OCI-LY1 (cell line): ENCODE data around the gene PPP2R2C.

Source experiments
- H2AFZ ChIP-seq: fragments of 200-600 bp; sonication (generic), shearing (Covaris generic); 2 replicates; pipeline ENCODE4 v1.6.0; 2014; ENCODE audit warnings: antibody characterized with exemption, mild to moderate bottlenecking, low read length
- H3F3A ChIP-seq: fragments of 200-600 bp; sonication (generic), shearing (Covaris generic); 2 replicates; pipeline ENCODE4 v1.6.0; 2014; ENCODE audit warnings: mild to moderate bottlenecking, antibody characterized with exemption, low read length, moderate library complexity; ENCODE audit not compliant: insufficient read depth
- H3K27ac ChIP-seq: fragments of 200-600 bp; sonication (generic); 2 replicates; pipeline ENCODE4 v1.5.1; 2014; ENCODE audit warnings: low read length, mixed run types, mild to moderate bottlenecking, low read depth; ENCODE audit not compliant: poor library complexity, severe bottlenecking
- H3K27me3 ChIP-seq: fragments of 200-600 bp; sonication (generic); 2 replicates; pipeline ENCODE4 v1.6.0; 2014; ENCODE audit warnings: antibody characterized with exemption, mild to moderate bottlenecking, low read length, moderate library complexity; ENCODE audit not compliant: insufficient read depth
- H3K36me3 ChIP-seq: fragments of 200-600 bp; sonication (generic); 2 replicates; pipeline ENCODE4 v1.6.1; 2014; ENCODE audit warnings: mild to moderate bottlenecking, antibody characterized with exemption, low read length, moderate library complexity, mixed read lengths; ENCODE audit not compliant: insufficient read depth
- H3K4me1 ChIP-seq: fragments of 200-600 bp; sonication (generic); 2 replicates; pipeline ENCODE4 v1.5.1; 2014; ENCODE audit warnings: mild to moderate bottlenecking, low read length, moderate library complexity; ENCODE audit not compliant: insufficient read depth, severe bottlenecking
- H3K4me2 ChIP-seq: fragments of 200-600 bp; sonication (generic), shearing (Covaris generic); 2 replicates; pipeline ENCODE4 v1.6.1; 2014; ENCODE audit warnings: low read length
- H3K4me3 ChIP-seq: fragments of 200-600 bp; sonication (generic); 2 replicates; pipeline ENCODE4 v1.5.1; 2014; ENCODE audit warnings: low read length, low read depth, mild to moderate bottlenecking, mixed read lengths; ENCODE audit not compliant: poor library complexity, severe bottlenecking
- H3K79me2 ChIP-seq: fragments of 200-600 bp; shearing (Covaris generic); 2 replicates; pipeline ENCODE4 v1.6.1; 2016; ENCODE audit warnings: mixed run types, low read length, mixed read lengths; ENCODE audit not compliant: insufficient read depth
- H3K9ac ChIP-seq: fragments of 200-600 bp; sonication (generic), shearing (Covaris generic); 2 replicates; pipeline ENCODE4 v1.6.1; 2014; ENCODE audit warnings: mild to moderate bottlenecking, low read length, mixed read lengths
- H3K9me2 ChIP-seq: fragments of 200-600 bp; sonication (generic), shearing (Covaris generic); 2 replicates; pipeline ENCODE4 v1.6.1; 2014; ENCODE audit warnings: low read depth, mild to moderate bottlenecking, low read length, mixed read lengths
- H3K9me3 ChIP-seq: fragments of 200-600 bp; shearing (Covaris generic); 2 replicates; pipeline ENCODE4 v1.6.1; 2014; ENCODE audit warnings: low read length, mixed read lengths
- H4K20me1 ChIP-seq: fragments of 200-600 bp; sonication (generic), shearing (Covaris generic); 2 replicates; pipeline ENCODE4 v1.6.0; 2016; ENCODE audit warnings: mild to moderate bottlenecking, low read length; ENCODE audit not compliant: insufficient read depth
- CTCF ChIP-seq: fragments of 200-600 bp; sonication (generic), shearing (Covaris generic); IDR thresholded peaks from 2 replicates; pipeline ENCODE4 v1.5.1; 2017; ENCODE audit warnings: mild to moderate bottlenecking, antibody characterized with exemption, low read length, moderate library complexity, mixed read lengths
- EZH2 ChIP-seq: fragments of 200-600 bp; sonication (generic), shearing (Covaris generic); IDR thresholded peaks from 2 replicates; pipeline ENCODE4 v1.8.0; 2017; ENCODE audit warnings: borderline replicate concordance, mixed run types, mild to moderate bottlenecking, antibody characterized with exemption, low read length, moderate library complexity, mixed read lengths

PPP2R2C gene

DNA sequence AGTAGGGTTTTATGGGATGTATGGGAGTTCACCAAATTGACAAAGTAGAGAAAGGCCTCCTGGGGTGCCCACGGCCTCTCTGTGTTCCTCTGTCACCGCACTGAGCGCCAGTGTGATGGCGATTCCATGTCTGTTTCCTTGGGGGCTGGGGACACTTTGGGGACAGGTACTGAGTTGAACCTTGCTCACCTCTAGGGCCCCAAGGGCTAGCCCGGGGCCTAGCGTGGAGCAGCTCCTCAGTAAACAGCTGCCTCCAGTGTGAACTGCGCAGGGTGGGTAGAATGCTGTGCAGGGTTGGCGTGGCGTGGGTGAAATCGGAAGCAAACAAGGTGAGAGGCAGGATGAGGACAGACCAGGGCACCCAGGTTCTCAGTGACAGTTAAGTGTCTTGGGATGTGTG is 97.8 kb downstream of the PPP2R2C start:
- no peak overlapping the region for H3K4me3 ChIP-seq
- H2AFZ ChIP-seq, result no peak overlapping the region
- TF ChIP-seq CTCF, result no peak
- no peak for TF ChIP-seq EZH2
- no peaks in the 10 kb centered on the region for H3K9me2 ChIP-seq
- no peaks in the 10 kb centered on the region for H3K36me3 ChIP-seq
- no peaks in the 10 kb centered on the region for H3F3A ChIP-seq
- no peak overlapping the region for H3K4me2 ChIP-seq
- no peaks in the 10 kb centered on the region for H3K4me1 ChIP-seq
- no peaks in the 10 kb centered on the region for H3K9me3 ChIP-seq
- H3K27ac ChIP-seq, result no peak overlapping the region
- no peaks in the 10 kb centered on the region for H3K27me3 ChIP-seq
- H3K9ac ChIP-seq, result no peak overlapping the region
- no peaks in the 10 kb centered on the region for H4K20me1 ChIP-seq
- no peaks in the 10 kb centered on the region for H3K79me2 ChIP-seq

GRCh38 chr4:6373541-6374410 is 98.6 kb downstream of the PPP2R2C start:
- no peaks in the 10 kb centered on the region for H3K9me3 ChIP-seq
- H3K4me2 ChIP-seq, result no peak overlapping the region
- no peaks in the 10 kb centered on the region for H3K9me2 ChIP-seq
- no peak overlapping the region for H2AFZ ChIP-seq
- no peaks in the 10 kb centered on the region for H3K36me3 ChIP-seq
- no peaks in the 10 kb centered on the region for H3K4me1 ChIP-seq
- H3K79me2 ChIP-seq, result no peaks in the 10 kb centered on the region
- H3K27me3 ChIP-seq, result no peaks in the 10 kb centered on the region
- no peaks in the 10 kb centered on the region for H4K20me1 ChIP-seq
- TF ChIP-seq EZH2 (no peak), CTCF (no peak)
- H3F3A ChIP-seq, result no peaks in the 10 kb centered on the region
- H3K27ac ChIP-seq, result no peak overlapping the region
- H3K4me3 ChIP-seq, result no peak overlapping the region
- H3K9ac ChIP-seq, result no peak overlapping the region

- H4K20me1 ChIP-seq, result no peaks in the 10 kb centered on the region
- no peaks in the 10 kb centered on the region for H3K9me3 ChIP-seq
- no peak overlapping the region for H3K9ac ChIP-seq
- no peak overlapping the region for H2AFZ ChIP-seq
- H3K9me2 ChIP-seq, result no peaks in the 10 kb centered on the region
- no peaks in the 10 kb centered on the region for H3K27me3 ChIP-seq
- no peaks in the 10 kb centered on the region for H3F3A ChIP-seq
- no peaks in the 10 kb centered on the region for H3K36me3 ChIP-seq
- H3K4me2 ChIP-seq, result no peak overlapping the region
- no peaks in the 10 kb centered on the region for H3K79me2 ChIP-seq
- H3K4me1 ChIP-seq, result no peaks in the 10 kb centered on the region
- H3K27ac ChIP-seq, result no peak overlapping the region
- TF ChIP-seq CTCF, result no peak
- no peak for TF ChIP-seq EZH2
- no peak overlapping the region for H3K4me3 ChIP-seq
Observed at GRCh38 chr4:6372649-6373525, 99.5 kb downstream of the PPP2R2C start.
